Upper lobe of left lung (tissue), 4 donors: ENCODE data around the gene LRRC26.

Source experiments
- CTCF ChIP-seq, 6 experiments: fragments of 450-650 bp in 4 of 6; fragments of 200-600 bp in 2 of 6; sonication (generic) in 2 of 6; IDR thresholded peaks; one replicate each; pipeline ENCODE4 v1.5.1; 2016 to 2019; ENCODE audit warnings: antibody characterized with exemption in 6 of 6
- POLR2A ChIP-seq, 4 donors: fragments of 450-650 bp; IDR thresholded peaks; one replicate each; pipeline ENCODE4 v1.5.1; 2016 to 2017; ENCODE audit warnings: antibody characterized with exemption in 4 of 4, mild to moderate bottlenecking in 2 of 4

GRCh38 chr9:137217276-137218211, 47.7 kb upstream of the LRRC26 start:
- TF ChIP-seq CTCF (IDR thresholded peaks at IDR 0.05) (no peak), POLR2A (IDR thresholded peaks at IDR 0.05) (peak in 1 of 4 donors; percentile 48)
